ENCODE results near the gene DLL3.
"Not testable (repeated sequence)": the region's sequence is repeated elsewhere in the genome, so short reads cannot be mapped to it uniquely, and the experiment has no call there.

DNA sequence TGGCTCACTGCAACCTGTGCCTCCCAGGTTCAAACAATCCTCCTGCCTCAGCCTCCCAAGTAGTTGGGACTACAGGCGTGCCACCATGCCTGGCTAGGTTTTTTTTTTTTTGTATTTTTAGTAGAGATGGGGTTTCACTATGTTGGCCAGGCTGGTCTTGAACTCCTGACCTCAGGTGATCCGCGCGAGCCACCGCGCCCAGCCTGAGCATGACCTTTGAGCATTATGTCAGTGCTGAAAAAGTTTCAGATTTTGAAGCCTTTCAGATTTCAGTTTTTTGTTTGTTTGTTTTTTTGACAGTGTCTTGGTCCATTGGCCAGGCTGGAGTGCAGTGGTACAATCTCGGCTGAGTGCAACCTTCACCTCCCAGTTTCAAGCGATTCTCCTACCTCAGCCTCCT lies 47.5 kb upstream of the DLL3 start:
- TF ChIP-seq EZH2 (IDR thresholded peaks at IDR 0.05); POLR2A (IDR thresholded peaks at IDR 0.05; ENCODE audit: borderline replicate concordance, extremely low read depth, insufficient read depth, insufficient read length); POLR2AphosphoS5 (IDR thresholded peaks at IDR 0.05; ENCODE audit: low read depth, low read length); EZH2phosphoT487 (IDR thresholded peaks at IDR 0.05; ENCODE audit: borderline replicate concordance); RAD21 (IDR thresholded peaks at IDR 0.05; ENCODE audit: low read depth); CEBPB (IDR thresholded peaks at IDR 0.05; ENCODE audit: low read depth); ZNF274 (IDR thresholded peaks at IDR 0.05; ENCODE audit: low read depth, low read length); SP1 (IDR thresholded peaks at IDR 0.05; ENCODE audit: low read depth); CBX3 (IDR thresholded peaks at IDR 0.05; ENCODE audit: low read depth); EGR1 (IDR thresholded peaks at IDR 0.05; ENCODE audit: low read depth): not testable (repeated sequence)
- TF ChIP-seq, protein P1, sequence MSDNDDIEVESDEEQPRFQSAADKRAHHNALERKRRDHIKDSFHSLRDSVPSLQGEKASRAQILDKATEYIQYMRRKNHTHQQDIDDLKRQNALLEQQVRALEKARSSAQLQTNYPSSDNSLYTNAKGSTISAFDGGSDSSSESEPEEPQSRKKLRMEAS (IDR thresholded peaks at IDR 0.05) = not testable (repeated sequence)
- TF ChIP-seq, protein P2, sequence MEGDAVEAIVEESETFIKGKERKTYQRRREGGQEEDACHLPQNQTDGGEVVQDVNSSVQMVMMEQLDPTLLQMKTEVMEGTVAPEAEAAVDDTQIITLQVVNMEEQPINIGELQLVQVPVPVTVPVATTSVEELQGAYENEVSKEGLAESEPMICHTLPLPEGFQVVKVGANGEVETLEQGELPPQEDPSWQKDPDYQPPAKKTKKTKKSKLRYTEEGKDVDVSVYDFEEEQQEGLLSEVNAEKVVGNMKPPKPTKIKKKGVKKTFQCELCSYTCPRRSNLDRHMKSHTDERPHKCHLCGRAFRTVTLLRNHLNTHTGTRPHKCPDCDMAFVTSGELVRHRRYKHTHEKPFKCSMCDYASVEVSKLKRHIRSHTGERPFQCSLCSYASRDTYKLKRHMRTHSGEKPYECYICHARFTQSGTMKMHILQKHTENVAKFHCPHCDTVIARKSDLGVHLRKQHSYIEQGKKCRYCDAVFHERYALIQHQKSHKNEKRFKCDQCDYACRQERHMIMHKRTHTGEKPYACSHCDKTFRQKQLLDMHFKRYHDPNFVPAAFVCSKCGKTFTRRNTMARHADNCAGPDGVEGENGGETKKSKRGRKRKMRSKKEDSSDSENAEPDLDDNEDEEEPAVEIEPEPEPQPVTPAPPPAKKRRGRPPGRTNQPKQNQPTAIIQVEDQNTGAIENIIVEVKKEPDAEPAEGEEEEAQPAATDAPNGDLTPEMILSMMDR (IDR thresholded peaks at IDR 0.05 in 2 of 3, conservative IDR thresholded peaks at IDR 0.05 in 1 of 3; ENCODE audit: borderline replicate concordance in 1 of 3, insufficient read depth in 1 of 3, low read depth in 2 of 3, low read length in 2 of 3) = not testable (repeated sequence)

Measured in HCT116 (cell line).